22Rv1 (cell line): Measurements from ENCODE around the gene EFCC1.

Experiments
- CTCF ChIP-seq: fragments of 450-650 bp; IDR thresholded peaks from 2 replicates; pipeline ENCODE4 v1.5.1; 2017; ENCODE audit warnings: mild to moderate bottlenecking
- ZFX ChIP-seq: fragments of 450-650 bp; IDR thresholded peaks from 2 replicates; pipeline ENCODE4 v1.6.1; 2017; ENCODE audit warnings: antibody characterized with exemption, borderline replicate concordance

- TF ChIP-seq CTCF (no peak), ZFX (no peak)
Measured at GRCh38 chr3:129020691-129021090, 19.6 kb downstream of the EFCC1 start.
